TTC549 (cell line): Measurements from ENCODE around the gene WNT16.
"Not testable (repeated sequence)": the region's sequence is repeated elsewhere in the genome, so short reads cannot be mapped to it uniquely, and the experiment has no call there.

Experiments used
- FAIRE-seq: peaks from 2 replicates; lab custom pipeline; 2012; peaks lifted over from hg19 to GRCh38; lab: Jason Lieb, UNC

WNT16 gene

GRCh38 chr7:121328508-121329190 lies at the start of gene WNT16:
WNT16 (plus strand) TSS chr7:121329000; CDS start chr7:121329293, 293 bp downstream.
- FAIRE-seq: no peak

GRCh38 chr7:121279060-121279620 lies 49.7 kb upstream of the WNT16 start:
- no peak for FAIRE-seq

- FAIRE-seq: no peak
Measured at GRCh38 chr7:121279822-121280221, 49.0 kb upstream of the WNT16 start.

- no peak for FAIRE-seq
Measured at GRCh38 chr7:121280656-121281055, 48.1 kb upstream of the WNT16 start.

- FAIRE-seq: no peak
Measured at GRCh38 chr7:121282129-121282528, 46.7 kb upstream of the WNT16 start.

- no peak for FAIRE-seq
Measured at GRCh38 chr7:121285066-121285667, 43.6 kb upstream of the WNT16 start.

GRCh38 chr7:121286186-121286585 lies 42.6 kb upstream of the WNT16 start:
- FAIRE-seq: no peak

GRCh38 chr7:121286742-121287734 lies 41.8 kb upstream of the WNT16 start:
- FAIRE-seq: no peak

GRCh38 chr7:121288894-121289293 lies 39.9 kb upstream of the WNT16 start:
- FAIRE-seq: no peak

GRCh38 chr7:121289930-121290329 lies 38.9 kb upstream of the WNT16 start:
- FAIRE-seq: not testable (repeated sequence)

GRCh38 chr7:121294448-121294992 lies 34.3 kb upstream of the WNT16 start:
- no peak for FAIRE-seq

GRCh38 chr7:121297843-121298242 lies 31.0 kb upstream of the WNT16 start:
- FAIRE-seq: no peak

- no peak for FAIRE-seq
Measured at GRCh38 chr7:121298831-121299239, 30.0 kb upstream of the WNT16 start.

GRCh38 chr7:121300685-121301420 lies 27.9 kb upstream of the WNT16 start:
- no peak for FAIRE-seq

- FAIRE-seq: no peak
Measured at GRCh38 chr7:121301446-121302213, 27.2 kb upstream of the WNT16 start.

GRCh38 chr7:121302214-121302745 lies 26.5 kb upstream of the WNT16 start:
- FAIRE-seq: no peak

- no peak for FAIRE-seq
Measured at GRCh38 chr7:121303422-121304101, 25.2 kb upstream of the WNT16 start.

GRCh38 chr7:121304102-121304658 lies 24.6 kb upstream of the WNT16 start:
- no peak for FAIRE-seq

GRCh38 chr7:121305109-121305508 lies 23.7 kb upstream of the WNT16 start:
- no peak for FAIRE-seq

- no peak for FAIRE-seq
Measured at GRCh38 chr7:121306565-121306964, 22.2 kb upstream of the WNT16 start.
